C1 segment of cervical spinal cord (tissue), 14 donors: ENCODE measurements around the gene LRRTM2.
"Not testable (repeated sequence)": the region's sequence is repeated elsewhere in the genome, so short reads cannot be mapped to it uniquely, and the experiment has no call there.

ENCODE experiments used
- DNase-seq, 14 donors: peaks; one replicate each; lab custom pipeline; 2025; lab: John Stamatoyannopoulos, UW

The LRRTM2 gene

DNA sequence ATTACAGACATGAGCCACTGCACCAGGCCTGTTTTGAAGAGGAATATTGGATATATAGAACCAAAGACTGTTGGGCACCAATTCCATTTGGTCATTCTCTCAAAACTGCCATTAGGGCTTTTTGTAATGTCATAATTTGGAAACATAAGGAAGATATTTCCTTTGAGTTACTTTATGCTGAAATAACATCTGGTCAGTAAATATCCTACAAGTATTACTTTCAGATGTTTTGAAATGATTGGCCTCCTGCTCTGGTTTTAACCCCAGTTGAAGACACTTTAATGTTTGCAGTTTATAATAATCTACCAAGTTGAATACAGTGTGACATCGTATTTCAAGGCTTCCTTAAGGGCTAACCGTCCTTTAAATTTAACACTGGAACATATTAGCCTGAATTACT lies 33.6 kb downstream of the LRRTM2 start:
- DNase-seq, result no peak

DNA sequence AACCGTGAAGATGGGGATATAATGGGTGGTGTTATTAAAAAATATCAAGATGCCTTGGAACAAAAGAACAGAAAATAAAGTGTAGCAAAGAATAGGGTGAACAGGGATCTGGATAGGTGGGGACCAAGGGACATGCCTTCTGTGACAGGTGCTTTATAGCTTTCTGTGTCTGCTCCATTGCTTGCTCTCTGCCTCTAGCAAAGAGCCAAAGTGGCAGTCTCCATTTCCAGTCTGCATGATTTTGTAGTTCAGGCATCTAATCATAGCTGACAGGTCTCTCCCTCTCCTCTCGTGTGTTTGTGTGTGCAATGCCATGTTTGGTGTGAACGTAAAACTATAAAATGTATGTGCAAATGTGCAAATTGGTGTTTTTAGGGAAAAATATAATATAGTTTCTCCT lies 35.0 kb downstream of the LRRTM2 start:
- DNase-seq, result no peak

GRCh38 chr5:138837160-138837559 lies 38.0 kb downstream of the LRRTM2 start:
- no peak for DNase-seq

DNA sequence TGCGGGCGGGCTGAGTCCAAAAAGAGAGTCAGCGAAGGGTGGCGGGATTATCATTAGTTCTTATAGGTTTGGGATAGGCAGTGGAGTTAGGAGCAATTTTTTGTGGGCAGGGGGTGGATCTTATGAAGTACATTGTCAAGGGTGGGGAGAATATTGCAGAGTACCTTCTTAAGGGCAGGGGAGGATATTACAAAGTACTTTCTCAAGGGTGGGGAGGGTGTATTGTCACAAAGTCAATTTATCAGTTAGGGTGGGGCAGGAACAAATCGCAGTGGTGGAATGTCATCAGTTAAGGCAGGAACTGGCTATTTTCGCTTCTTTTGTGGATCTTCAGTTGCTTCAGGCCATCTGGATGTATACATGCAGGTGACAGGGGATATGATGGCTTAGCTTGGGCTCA lies 40.3 kb downstream of the LRRTM2 start:
- not testable (repeated sequence) for DNase-seq

GRCh38 chr5:138833726-138834480 lies 41.2 kb downstream of the LRRTM2 start:
- no peak for DNase-seq

- no peak for DNase-seq
Measured at GRCh38 chr5:138833080-138833479, 42.1 kb downstream of the LRRTM2 start.

GRCh38 chr5:138832218-138832617 lies 42.9 kb downstream of the LRRTM2 start:
- no peak for DNase-seq

DNA sequence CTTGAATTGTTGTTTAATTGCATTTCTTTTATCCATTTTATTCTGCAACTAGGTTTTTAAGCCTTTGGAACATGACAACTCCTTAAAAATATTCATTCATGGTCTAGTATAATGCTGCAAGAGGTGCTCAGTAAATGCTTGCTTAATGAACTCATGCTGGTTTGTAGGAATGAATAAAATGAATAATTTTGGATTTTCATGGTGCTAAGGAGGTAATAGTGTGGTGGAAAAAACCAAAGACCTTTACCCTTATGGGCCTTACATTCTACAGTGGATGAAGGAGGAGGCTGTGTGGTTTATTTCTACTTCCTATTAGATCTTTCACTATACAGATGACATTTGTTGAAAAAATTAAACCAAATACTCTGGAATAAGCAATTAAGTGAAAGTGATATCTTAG lies 43.4 kb downstream of the LRRTM2 start:
- DNase-seq, result no peak

DNA sequence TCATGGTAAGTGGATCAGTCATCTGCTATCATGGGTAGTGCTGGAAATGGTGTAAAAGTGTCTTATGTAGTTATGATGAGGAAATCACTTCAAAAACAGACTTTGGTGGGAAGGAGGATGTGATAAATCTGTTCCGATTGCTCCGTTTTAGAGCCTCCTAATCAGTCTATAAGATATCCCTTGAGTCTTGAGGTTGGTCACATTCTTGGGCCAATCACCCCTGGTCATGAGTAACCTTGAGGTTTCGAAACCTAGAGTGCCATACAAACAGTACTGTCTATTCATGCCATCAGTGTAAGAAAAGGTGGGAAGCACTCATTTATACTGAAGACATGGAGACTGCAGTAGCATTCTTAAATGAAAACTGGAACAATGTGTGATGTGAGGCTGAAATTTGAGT lies 45.8 kb downstream of the LRRTM2 start:
- DNase-seq, result no peak

- no peak for DNase-seq
Measured at GRCh38 chr5:138828556-138828955, 46.6 kb downstream of the LRRTM2 start.

DNA sequence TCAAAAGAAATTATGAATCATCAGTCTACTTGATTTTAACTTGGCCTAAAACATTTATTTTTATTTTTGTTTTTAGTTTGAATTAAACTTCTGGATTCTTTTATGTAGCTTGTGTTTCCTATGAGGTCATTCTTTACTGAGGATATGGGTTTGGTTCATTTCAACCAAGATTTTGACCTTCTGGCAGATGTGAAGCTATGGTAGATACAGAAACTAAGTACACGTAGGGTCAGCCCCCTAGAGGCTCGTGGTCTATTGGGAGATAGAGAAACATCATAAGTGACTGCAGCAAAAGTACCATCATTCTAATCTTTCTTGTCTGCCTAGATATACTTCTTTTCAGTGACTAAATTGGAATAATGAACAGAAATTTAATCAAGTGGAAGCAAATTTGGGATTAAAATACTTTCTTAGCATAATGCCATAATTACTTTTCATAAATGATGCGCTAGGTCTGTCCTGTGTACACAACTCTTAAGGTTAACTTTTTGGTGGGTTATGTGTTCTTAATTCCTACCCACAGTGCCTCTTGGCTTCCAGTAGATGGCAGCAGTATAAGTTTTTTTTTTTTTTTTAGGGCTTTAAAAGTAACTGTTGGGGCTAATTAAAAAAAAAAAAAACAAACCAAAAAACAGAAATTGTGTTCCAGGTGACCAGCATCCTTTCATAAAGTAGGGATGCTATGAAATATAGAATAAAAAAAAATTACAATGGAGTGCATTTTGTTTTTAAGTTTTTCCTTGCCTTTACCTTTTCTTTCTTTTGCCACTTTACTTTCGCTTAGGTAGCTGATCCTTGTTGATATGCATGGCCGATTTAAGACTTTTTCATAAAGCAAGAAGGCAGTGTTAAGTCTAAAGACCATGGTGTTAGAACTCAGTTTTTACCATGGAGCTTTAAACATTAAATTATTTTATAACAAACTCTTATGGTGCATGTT lies 49.9 kb downstream of the LRRTM2 start:
- peak in 1 of 14 donors; percentile 3 for DNase-seq

DNA sequence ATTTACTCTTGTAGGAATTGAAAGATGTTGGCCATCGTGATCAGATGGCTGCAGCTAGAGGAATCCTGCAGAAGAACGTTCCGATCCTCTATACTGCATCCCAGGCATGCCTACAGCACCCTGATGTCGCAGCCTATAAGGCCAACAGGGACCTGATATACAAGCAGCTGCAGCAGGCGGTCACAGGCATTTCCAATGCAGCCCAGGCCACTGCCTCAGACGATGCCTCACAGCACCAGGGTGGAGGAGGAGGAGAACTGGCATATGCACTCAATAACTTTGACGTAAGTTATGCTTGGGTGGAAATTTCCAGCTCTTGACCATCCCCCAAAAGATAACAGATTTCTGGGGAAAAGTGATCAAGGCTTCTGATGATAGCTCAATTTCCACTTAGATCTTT lies 50.6 kb downstream of the LRRTM2 start:
- no peak for DNase-seq

DNA sequence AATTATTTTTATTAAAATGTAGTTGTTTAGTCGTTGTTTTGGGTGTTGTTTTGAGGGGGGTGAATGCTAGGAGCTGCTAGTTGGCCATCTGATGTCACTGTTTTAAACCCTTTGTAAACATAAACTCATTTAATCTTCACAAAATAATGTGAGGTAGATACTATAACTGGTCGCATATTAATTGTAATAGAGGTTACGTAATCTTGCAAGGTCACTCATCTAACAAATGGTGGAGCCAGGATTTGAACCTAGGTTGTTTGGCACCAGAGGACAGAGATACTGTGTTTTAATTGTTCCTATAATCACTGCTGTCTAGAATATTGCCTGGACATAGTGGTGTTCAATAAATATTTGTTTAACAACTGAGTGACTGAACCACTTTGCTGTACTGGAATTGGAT lies 54.4 kb downstream of the LRRTM2 start:
- DNase-seq, result no peak

GRCh38 chr5:138819081-138819480 lies 56.1 kb downstream of the LRRTM2 start:
- no peak for DNase-seq
